T-helper 2 cell (primary cell): Measurements from ENCODE around the gene ATP1A3.
"Not testable (repeated sequence)": the region's sequence is repeated elsewhere in the genome, so short reads cannot be mapped to it uniquely, and the experiment has no call there.

ENCODE experiments used
- DNase-seq, 5 experiments: peaks; one replicate each; pipeline versions ENCODE4 v3.0.0 to v3.0.0-alpha.2; 2012 to 2022
- total RNA-seq, 2 donors: gene quantifications; one replicate each; lab custom pipeline; 2026; lab: John Stamatoyannopoulos, UW

ATP1A3 gene
- 0.62 to 0.67 reads per million in 2 donors for total RNA-seq

DNA sequence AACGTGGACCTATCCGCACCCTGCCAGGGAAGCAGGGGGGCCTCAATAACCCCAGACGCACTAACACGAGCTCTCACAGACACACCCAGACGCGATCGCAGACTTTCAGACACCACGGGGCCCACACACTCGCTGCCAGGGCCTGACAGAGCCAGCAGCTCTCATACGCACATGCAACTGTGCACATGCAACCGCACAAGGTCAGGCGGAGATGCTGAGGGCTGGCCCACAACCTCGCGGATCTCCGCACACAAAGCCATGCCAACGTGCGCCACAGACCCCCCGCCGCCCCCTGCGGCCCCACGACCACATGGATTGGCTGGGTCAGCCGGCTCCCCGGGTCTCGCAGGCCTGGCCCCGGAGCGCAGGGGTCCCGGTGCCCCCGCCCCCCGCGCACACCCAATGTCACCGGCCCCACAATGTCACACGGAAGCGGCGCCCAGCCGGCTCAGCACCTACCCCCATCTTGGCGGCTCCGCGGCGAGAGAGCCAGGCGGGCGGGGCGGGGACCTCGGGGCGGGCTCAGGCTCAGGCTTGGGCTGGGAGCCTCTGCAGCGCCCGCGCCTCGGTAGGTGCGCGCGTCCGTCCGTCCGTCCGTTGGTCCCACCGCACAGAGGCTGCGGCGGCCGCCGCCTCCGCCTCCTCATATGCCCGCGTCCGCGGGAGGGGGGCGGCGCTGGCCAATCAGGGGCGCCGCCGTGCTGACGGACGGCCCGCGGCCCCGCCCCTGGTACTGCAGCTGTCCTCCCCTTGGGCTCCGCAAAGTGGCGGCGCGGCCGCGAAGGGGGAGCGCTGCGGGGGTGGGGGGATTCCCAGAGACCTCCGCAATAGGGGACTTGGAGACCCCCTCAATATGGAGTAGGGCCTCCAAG lies at the start of gene ATP1A3:
Gene ATP1A3 (minus strand): TSS at position 619 of the 872 bp plus-strand sequence. CDS start 154 bp downstream, at position 465.
- peak; percentile 36 to 69 (median 53) for DNase-seq

DNA sequence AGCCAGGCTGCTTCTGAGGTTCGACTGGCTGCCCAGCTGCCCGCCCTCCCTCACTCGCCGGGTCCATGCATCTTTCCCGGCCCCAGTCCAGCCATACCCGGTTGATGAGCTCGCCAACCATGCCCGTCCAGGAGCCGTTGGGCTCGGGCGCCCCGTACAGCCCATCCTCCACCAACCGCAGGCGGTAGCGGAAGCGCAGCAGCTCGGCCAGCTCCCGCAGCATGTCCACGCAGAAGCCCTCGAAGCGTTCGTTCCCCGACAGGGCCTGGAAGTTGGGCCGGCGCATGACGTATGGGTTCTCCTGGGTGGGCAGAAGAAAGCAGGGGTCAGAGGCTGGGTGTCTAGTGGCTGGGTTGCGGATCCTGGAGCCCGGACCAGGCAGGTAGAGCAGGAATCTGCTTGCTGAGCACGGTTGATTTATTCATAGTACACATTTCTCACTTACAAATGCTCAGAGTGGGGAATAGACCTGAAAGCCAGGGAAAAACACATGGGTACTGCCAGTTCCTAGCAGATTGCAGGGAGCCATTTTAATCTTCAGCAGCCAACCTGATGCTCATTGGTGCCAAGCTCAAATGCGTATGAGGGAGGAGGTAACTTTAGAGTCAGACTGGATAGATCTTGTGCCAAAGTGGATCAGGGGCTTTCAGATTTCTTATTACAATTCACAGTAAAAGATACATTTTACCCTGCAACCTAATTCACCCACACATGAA lies 48.6 kb upstream of the ATP1A3 start:
- no peak for DNase-seq

DNA sequence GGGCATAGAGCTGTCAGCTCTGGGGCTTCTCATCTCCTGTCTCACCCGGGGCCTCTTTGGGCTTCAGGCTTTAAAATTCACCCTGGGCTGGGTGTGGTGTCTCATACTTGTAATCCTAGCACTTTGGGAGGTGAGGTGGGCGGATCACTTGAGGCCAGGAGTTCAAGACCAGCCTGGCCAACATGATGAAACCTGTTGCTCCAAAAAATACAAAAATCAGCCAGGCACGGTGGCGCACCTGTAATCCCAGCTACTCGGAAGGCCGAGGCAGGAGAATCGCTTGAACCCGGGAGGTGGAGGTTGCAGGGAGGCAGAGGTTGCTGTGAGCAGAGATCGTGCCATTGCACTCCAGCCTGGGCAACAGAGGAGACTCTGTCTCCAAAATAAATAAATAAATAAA lies 46.5 kb upstream of the ATP1A3 start:
- DNase-seq, result not testable (repeated sequence)

DNA sequence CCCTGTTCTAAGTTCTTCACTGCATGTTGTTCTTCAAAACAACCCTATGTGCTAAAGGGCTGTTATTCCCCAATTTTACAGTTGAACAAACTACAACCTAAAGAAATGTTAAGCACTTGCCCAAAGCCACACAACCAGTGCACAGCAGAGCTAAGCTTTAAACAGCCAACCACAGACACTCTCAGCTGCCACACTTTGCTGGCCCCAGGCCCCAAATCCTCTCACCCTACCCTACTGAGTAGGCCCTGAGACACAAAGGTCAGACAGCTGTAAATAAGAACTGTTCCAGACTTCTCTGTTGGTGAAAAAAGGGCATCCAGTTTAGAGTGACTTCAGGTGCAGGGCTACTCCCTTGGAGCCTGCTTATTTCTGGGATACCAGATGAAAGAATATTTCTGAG lies 46.0 kb upstream of the ATP1A3 start:
- no peak for DNase-seq

DNA sequence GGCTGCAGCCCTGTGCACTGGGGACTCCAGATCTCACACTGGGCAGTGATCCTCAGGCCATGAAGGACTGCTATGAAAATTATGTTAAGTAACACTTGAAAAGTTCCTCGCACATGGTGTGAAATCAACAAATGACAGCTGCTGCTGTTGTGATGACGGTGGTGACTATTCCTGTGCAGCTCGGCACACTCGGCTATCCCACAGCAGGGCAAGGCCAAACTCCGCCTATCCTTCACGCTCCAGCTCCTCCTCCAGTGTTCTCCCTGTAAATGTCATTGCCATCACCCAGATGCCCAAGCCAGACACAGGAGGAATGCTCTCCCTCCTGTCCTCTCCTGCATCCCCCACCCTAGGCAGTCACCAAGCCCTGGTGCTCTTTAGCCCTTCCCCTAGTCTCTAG lies 44.6 kb upstream of the ATP1A3 start:
- no peak for DNase-seq

DNA sequence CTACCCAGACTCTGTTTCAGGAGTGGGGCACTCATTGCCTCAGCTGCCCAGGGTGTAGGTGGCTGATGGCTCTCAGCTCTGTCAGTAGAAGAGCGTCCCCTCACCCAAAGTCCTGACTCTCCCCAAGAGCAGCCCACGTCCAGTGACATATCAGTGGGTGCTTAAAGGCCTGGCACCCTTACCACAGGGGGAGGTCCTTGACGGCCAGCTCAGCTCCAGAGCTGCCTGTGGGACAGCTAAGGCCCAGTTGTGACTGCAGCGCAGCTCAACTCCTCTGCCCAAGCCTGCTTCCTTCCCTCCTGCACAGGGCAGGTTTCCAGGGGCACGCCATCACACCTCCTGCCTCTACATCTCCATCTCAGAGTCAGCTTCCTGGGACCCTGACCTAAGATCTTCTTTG lies 43.6 kb upstream of the ATP1A3 start:
- DNase-seq, result no peak

DNA sequence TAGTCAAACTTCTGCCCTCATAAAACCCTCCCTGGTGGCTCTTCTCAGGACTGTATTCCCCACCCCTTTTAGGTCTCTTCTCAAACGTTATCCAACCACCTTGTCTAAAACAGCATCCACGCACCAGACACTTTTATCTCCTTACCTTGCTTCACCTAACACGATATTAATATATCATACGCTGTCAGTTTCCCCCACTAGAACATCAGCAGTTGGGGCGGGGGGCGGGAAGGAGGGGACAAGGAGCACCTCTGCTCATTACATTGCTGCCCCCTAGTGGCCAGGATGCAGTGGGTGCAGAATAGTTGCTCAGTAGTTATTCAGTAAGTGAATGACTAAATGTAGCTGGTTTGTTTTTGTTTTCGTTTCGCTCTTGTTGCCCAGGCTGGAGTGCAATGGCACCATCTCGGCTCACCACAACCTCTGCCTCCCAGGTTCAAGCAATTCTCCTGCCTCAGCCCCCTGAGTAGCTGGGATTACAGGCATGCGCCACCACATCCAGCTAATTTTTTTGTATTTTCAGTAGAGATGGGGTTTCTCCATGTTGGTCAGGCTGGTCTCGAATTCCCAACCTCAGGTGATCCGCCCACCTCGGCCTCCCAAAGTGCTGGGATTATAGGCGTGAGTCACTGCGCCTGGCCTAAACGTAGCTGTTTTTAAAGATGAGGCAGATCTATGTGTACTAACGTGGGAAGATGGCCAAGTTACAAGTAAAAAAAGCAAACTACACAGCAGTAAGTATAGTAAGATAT lies 40.8 kb upstream of the ATP1A3 start:
- DNase-seq, result peak in 4 of 5 experiments; percentile 35 to 86 (median 45)

DNA sequence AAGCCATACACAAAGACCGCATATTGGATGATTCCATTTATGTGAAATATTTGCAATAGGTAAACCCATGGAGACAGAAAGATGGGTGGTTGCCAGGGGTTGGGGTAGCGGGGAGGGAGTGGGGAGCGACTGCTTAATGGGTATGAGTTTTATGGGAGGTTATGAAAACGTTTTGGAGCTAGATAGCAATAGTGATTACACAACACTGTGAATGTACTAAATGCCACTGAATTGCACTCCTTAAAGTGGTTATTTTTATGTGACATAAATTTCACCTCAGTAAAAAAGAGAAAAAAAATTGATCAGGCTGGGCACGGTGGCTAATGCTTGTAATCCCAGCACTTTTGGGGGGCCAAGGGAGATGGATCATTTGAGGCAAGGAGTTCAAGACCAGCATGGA lies 39.4 kb upstream of the ATP1A3 start:
- no peak for DNase-seq

DNA sequence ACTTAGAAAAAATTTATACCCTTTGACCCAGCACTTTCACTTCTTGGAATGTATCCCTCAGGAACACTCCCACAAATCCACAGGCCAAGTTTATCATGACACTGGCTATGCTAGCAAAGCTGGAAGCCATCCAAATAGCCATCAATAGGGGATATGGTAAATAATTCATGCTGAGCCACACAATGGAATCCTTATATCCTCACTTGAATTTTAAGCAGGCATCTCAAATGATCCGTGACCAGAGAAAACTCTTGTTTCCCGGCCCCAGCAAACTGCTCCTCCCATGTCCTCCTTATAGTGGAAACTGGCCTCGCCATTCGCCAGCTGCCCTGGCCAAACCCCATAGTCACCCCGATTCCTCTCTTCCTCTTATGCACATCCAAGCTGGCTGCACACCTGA lies 38.4 kb upstream of the ATP1A3 start:
- DNase-seq, result no peak

DNA sequence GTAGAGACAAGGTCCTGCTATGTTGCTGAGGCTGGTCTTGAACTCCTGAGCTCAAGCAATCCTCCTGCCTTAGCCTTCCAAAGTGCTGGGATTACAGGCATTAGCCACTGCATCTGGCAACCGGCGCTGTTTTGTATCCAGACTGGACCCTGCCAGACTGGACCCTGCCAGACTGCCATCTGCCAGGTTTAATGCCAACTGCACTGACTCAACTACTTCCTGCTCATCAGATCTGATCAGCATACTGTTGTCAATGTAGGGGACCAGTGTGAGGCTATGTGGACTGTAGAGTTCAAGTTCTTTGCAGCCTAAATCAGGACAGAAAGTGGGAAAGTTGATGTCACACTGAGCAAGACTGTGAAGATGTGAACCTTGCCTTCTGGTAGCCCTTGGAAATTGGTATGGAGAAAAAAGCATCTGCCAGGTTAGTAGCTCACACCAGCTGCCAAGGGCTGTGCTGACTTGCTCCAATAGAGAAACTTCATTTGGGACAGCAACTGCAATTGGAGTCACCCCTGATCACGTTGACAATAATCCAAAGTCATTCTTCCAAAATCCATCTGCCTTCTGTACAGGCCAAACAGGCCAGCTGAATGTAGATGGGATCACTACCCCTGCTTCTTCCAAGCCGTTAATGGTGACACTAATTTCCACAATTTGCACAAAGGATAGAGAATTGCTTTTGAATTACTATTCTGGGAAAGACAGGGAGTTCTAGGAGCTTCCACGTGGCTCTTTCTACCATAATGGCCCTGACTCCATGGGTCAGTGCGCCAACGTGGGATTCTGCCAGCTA lies 36.8 kb upstream of the ATP1A3 start:
- DNase-seq, result no peak

DNA sequence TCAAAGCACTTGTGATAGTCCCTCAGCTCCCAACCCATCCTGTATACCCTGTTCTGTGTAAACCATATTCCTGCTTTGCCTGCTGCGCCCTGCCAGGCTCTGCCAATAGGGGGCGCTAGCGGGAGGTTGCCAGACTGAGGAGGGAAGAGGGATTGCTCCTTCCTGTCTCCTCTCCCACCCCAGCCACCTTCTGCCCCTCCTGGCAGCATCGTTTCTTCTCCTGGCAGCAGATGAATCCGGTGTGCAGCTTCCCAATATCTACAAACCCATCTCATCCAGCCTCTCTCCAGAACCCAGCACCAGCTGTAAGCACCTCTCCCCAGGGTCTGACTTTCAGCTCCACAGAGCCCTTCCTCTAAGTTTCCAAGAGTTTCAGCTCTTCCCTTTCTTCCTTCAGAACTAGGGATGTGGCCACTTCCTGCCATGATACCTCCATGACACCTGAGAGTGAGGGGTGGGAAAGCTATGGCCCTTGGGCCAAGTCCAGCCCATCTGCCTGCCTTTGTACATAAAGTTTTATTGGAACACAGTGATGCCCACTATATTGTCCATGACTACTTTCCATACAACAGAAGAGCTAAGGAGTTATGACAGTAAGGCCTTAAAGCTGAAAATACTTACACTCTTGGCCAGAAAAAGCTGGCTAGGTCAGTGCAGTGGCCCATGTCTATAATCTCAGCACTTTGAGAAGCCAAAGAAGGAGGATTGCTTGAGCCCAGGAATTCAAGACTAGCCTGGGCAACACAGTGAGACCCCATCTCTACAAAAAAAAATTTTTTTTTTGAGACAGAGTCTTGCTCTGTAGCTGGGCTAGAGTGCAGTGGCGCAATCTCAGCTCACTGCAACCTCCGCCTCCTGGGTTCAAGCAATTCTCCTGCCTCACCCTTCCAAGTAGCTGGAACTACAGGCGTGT lies 34.5 kb upstream of the ATP1A3 start:
- DNase-seq, result no peak

DNA sequence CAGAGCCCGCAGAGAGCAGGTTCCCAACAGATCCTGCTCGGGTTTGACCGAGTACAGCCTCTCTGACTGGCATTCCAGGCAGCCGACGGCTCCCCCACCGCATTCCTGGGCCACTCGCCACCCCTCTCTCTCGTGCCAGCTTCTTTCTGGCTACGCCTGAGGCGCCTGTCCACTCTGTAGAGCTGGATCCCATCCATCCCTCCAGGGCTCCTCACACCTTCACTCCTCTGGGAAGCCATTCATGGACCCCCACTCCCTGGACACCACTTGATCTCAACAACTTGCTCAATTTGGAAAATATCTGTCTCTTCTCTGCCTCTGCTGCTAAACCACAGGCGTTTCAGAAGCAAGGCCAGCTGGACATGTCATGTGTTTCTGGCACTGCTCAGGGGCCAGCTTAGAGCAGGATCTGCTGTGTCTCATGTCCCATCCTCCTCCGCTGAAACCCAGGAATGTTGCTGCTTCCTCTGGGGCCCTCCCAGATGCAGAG lies 30.6 kb upstream of the ATP1A3 start:
- no peak for DNase-seq

DNA sequence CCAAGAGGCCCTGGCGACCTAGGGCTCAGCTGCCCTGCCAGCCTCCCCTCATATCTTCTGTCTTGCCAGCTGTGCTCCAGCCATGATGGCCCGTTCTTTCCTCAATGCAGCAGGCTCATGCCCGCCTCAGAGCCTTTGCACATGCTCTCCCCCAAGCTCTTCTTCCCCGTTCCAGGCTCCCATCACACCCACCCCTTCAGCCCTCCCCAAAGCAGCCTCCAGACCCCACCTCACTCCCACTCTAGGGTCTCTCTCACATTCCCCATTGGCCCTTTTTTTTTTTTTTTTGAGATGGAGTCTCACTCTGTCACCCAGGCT lies 29.9 kb upstream of the ATP1A3 start:
- no peak for DNase-seq

DNA sequence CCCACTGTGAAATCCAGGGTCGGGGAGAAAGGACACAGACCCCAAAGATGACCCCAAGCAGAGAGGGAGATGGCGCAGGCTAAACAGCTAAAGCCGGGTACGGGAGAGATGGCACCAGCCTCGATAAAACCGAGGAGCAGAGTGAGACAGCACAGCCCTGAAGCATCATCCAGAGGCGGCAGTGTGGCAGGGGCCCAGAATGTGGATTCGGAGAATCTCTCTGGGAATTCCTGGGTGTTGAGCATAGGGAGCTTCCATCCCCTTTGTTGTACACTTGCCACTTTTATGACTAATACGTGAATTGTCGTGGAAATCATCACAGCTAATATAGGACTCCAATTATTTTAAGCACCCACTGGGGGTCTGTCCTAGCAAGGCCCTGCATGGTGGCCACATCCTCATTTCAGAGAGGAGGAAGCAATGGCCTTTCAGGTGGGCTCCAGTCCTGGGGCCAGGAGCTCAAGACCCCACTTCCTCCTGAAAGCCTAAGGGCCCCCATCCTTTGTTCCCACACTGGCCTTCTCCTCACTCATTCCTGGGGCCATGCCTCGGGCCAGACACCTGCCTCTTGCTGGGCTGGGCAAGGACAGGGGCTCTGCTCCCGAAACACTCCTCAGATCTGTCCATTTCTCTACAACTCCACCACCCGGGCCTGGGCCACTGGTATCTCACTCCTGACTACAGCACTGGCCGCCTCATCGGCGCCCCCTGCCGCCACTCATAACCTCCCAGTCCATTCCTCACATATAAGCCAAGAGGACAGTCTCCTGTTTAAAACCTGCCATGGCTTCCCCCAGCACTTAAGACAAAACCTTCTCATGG lies 29.3 kb upstream of the ATP1A3 start:
- peak in 1 of 5 experiments; percentile 18 for DNase-seq

DNA sequence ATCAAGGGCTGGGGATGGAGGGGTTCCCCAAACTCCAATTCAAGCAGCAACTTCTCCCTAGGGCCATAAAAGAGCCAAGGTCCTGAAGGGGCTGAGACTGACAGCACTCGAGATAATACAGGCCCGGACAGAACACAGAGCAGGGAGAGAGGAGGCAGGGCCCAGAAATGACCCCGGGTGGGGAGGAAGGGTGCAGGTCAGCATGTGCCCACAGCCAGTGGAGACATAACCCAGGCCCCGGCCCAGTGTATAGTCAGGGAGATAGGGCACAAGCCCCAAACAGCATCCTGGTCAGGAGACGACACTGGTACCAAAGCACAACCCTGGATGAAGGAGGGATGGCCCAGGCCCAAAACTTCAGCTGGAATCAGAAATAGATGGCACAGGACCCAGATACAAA lies 28.6 kb upstream of the ATP1A3 start:
- DNase-seq, result no peak

DNA sequence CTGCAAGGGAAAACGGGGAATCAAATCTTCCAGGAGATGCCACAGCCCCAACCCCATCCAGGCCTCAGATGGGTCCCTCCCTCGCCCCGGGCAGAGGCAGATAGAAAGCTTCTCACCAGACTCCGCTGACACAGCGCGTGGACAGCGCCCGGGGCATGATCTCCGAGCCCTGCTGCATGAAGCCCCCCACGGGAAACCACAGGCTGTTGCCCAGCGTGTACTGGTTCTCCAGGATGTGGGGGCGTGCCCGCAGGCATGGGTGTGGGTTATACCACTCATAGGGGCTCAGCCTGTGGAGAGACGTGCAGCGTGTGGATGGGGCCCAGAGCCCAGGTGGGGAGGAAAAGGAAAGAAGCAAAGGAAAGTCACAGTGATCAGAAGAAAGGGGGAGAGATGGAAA lies 27.2 kb upstream of the ATP1A3 start:
- no peak for DNase-seq

DNA sequence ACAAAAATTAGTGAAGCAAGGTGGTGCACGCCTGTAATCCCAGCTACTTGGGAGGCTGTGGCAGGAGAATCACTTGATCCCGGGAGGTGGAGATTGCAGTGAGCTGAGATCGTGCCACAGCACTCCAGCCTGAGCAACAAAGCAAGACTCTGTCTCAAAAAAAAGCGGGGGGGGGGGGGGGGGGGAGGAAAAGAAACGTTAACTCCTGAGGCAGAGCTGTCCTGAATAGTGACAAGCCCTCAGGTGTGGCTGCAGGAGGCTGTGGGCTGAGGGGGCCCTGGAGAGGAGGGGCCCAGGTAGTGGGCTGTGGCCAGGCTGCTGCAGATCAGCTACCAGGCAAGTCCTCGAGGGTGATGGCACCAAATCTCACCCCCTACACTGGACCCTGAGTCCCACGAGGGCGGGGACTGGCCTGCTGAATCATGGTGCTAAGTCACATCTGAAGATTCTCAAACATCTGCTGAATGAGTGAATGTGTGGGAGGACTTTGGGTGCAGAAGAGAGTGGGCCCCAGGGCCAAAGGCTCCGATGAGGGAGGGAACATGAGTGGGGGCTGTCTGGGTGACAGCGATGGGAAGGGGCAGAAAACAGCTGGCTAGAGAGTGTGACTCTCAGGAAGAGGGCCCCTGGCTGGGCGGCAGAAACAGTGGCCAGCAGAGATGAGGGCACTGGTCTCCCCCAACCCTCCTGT lies 24.6 kb upstream of the ATP1A3 start:
- DNase-seq, result no peak

DNA sequence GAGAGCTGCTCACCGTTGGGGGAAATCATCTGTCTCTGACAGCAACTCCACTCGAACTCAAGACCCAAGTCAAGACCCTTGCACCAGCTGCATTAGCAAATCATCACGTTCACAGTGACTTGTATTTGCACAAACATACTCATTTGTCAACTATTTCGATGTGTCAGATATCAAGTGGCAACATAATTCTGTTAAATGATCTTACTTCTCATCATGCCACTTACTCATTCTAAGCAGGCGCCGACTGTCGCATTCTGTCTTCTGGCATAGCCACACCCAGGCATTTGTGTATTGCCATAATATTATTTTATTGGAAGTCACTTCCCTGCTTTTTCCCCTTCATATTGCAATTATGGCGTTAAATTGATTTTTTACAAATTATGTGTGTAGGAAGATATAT lies 23.0 kb upstream of the ATP1A3 start:
- DNase-seq, result no peak

DNA sequence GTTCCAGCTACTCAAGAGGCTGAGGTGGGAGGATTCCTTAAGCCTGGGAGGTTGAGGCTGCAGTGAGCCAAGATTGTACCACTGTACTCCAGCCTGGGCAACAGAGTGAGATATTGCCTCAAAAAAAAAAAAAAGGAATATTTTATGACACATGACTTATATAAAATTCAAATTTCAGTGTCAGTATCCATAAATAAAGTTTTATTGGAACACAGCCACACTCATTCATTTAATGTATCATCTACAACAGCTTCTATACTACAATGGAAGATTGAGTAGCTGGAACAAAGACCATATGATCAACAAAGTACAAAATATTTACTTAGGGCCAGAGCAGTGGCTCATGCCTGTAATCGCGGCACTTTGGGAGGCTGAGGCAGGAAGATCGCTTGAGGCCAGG lies 18.7 kb upstream of the ATP1A3 start:
- not testable (repeated sequence) for DNase-seq
